ENCODE data around the gene ASMTL.
"Not testable (repeated sequence)": the region's sequence is repeated elsewhere in the genome, so short reads cannot be mapped to it uniquely, and the experiment has no call there.

ASMTL gene

GRCh38 chrX:1387141-1387776 lies 65.5 kb downstream of the ASMTL start:
- DNase-seq, result no peak

- DNase-seq, result no peak
Measured at GRCh38 chrX:1386338-1387127, 66.2 kb downstream of the ASMTL start.

GRCh38 chrX:1385253-1386223 lies 67.2 kb downstream of the ASMTL start:
- DNase-seq, result no peak

GRCh38 chrX:1384658-1385252 lies 68.0 kb downstream of the ASMTL start:
- no peak for DNase-seq

- no peak for DNase-seq
Measured at GRCh38 chrX:1380672-1381233, 72.0 kb downstream of the ASMTL start.

- DNase-seq, result no peak
Measured at GRCh38 chrX:1378306-1378759, 74.4 kb downstream of the ASMTL start.

- no peak for DNase-seq
Measured at GRCh38 chrX:1368385-1368698, 84.4 kb downstream of the ASMTL start.

- not testable (repeated sequence) for DNase-seq
Measured at GRCh38 chrX:1366363-1366762, 86.3 kb downstream of the ASMTL start.

- no peak for DNase-seq
Measured at GRCh38 chrX:1361910-1362309, 90.8 kb downstream of the ASMTL start.

GRCh38 chrX:1361275-1361674 lies 91.4 kb downstream of the ASMTL start:
- no peak for DNase-seq

- no peak for DNase-seq
Measured at GRCh38 chrX:1360171-1360570, 92.5 kb downstream of the ASMTL start.

GRCh38 chrX:1359477-1359873 lies 93.2 kb downstream of the ASMTL start:
- no peak for DNase-seq

GRCh38 chrX:1358793-1359476 lies 93.8 kb downstream of the ASMTL start:
- no peak for DNase-seq

GRCh38 chrX:1357993-1358392 lies 94.7 kb downstream of the ASMTL start:
- DNase-seq, result no peak

- DNase-seq, result no peak
Measured at GRCh38 chrX:1355131-1356046, 97.3 kb downstream of the ASMTL start.

- DNase-seq, result no peak
Measured at GRCh38 chrX:1354036-1355019, 98.4 kb downstream of the ASMTL start.
